Left ventricle myocardium inferior (tissue), 1 donor: ENCODE data around the gene POLDIP2. TPM values are rescaled to one million over a fixed set of nuclear protein-coding genes. Genes with fewer than 3 reads are reported as not detected.

Source experiments
- DNase-seq: peaks from one replicate; pipeline ENCODE4 v3.0.0-alpha.2; 2020
- H3K27ac ChIP-seq: fragments of 200-600 bp; replicated peaks from 2 replicates; pipeline ENCODE4 v1.8.0; 2021
- H3K27me3 ChIP-seq: fragments of 200-600 bp; 2 replicates; pipeline ENCODE4 v1.8.0; 2021; ENCODE audit warnings: low read depth
- H3K36me3 ChIP-seq: fragments of 200-600 bp; 2 replicates; pipeline ENCODE4 v1.8.0; 2021
- H3K4me1 ChIP-seq: fragments of 200-600 bp; 2 replicates; pipeline ENCODE4 v1.8.0; 2021
- H3K4me3 ChIP-seq: fragments of 200-600 bp; 2 replicates; pipeline ENCODE4 v1.8.0; 2021; ENCODE audit warnings: mild to moderate bottlenecking, moderate library complexity
- H3K9me3 ChIP-seq: fragments of 200-600 bp; replicated peaks from 2 replicates; pipeline ENCODE4 v1.8.0; 2021
- intact Hi-C: fragments of 100-400 bp; cut with micrococcal nuclease; formaldehyde crosslinking; loops from one replicate; pipeline ENCODE4 v1.11.0; 2022
- total RNA-seq: library from RNA; stranded (reverse); fragmentation: NEBNext Ultra II Directional; extraction: Animal tissue kit (Norgen Biotek cat#: 25700); gene quantifications from one replicate; pipeline ENCODE4 v1.2.1, GENCODE V29; 2021
- TF ChIP-seq, protein P1 (sequence below): fragments of 200-600 bp; IDR thresholded peaks from 2 replicates; pipeline ENCODE4 v1.8.0; 2021; ENCODE audit warnings: antibody characterized with exemption, mild to moderate bottlenecking, borderline replicate concordance
- donor health status: DM: no; HTN: yes; CAD: no; lungs with severe emphysema.

Gene POLDIP2
- total RNA-seq, 1 donor from 2014 or later = 154 TPM

DNA sequence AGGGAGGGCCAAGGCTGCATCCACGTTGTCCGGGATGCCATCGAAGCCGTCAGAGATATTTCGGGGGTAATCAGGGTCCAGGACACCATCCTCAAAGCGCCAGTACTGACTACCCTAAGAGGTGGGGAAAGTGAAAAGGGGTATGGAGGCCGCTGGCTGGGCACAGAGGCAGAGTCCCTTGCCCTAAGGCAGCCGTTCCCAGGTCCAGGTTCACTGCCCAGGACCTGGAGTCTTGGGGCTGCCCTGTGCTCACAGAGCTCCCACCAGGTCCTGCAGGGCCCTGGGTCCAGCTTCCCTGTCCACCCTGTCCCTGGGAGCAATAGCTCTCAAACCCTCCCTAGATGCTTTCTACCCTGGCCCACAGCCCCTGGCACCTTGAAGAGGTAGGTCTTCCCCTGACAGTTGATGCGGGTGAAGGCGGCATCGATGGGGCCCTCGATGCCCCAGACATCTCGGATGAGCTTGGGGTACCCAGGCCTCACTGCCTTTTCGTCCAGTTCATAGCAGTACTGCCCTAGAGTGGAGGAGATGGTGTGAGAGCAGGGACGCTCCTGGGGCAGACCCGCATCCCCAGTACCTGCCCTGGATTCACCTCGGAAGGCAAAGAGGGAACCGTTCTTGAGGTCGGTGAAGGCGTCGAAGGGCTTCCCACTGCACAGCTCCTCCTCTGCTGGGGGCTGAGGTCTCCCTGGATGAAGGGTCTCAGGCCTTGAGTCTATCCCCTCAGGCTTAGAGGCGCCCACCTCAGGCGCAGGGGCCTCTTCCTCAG is 11.8 kb upstream of the POLDIP2 start:
- H3K4me3 ChIP-seq = no peak overlapping the region
- peak overlapping the region; percentile 76 for H3K27ac ChIP-seq
- intact Hi-C loops = no loop called here
- H3K4me1 ChIP-seq = peaks cover 37% of the 10 kb centered on the region
- no peaks in the 10 kb centered on the region for H3K9me3 ChIP-seq
- TF ChIP-seq, protein P1, sequence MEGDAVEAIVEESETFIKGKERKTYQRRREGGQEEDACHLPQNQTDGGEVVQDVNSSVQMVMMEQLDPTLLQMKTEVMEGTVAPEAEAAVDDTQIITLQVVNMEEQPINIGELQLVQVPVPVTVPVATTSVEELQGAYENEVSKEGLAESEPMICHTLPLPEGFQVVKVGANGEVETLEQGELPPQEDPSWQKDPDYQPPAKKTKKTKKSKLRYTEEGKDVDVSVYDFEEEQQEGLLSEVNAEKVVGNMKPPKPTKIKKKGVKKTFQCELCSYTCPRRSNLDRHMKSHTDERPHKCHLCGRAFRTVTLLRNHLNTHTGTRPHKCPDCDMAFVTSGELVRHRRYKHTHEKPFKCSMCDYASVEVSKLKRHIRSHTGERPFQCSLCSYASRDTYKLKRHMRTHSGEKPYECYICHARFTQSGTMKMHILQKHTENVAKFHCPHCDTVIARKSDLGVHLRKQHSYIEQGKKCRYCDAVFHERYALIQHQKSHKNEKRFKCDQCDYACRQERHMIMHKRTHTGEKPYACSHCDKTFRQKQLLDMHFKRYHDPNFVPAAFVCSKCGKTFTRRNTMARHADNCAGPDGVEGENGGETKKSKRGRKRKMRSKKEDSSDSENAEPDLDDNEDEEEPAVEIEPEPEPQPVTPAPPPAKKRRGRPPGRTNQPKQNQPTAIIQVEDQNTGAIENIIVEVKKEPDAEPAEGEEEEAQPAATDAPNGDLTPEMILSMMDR = no peak
- no peaks in the 10 kb centered on the region for H3K27me3 ChIP-seq
- H3K36me3 ChIP-seq = peaks cover under 1% of the 10 kb centered on the region
- DNase-seq = no peak

DNA sequence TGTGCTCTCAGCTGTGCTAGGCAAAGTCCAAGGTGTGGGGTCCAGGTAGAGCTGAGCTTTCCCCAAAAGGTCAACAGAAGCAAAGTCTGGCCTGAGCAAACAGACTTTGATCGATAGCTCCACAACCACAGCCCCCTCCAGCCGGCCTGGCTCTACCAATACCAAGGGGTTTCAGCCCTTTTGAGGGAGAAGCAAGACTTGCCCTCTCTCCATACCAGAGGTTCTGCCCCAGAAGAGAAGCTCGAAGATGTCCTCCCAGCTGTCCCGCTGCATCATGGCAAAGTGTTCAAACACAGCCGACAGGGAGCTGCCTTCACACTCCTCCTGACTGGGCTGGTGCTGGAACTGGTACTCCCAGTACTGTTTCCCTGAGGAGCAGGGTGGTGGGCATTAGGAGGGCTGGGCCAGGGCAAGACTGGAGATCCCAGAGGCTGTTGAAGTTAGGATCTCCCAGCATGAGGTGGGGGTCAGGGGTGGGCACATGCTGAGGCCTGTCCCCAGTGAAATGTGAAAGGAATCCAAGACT is 11.0 kb upstream of the POLDIP2 start:
- H3K9me3 ChIP-seq = no peaks in the 10 kb centered on the region
- peaks cover 37% of the 10 kb centered on the region for H3K4me1 ChIP-seq
- H3K4me3 ChIP-seq = no peak overlapping the region
- H3K27me3 ChIP-seq = no peaks in the 10 kb centered on the region
- no peak overlapping the region for H3K27ac ChIP-seq
- H3K36me3 ChIP-seq = peaks cover 8% of the 10 kb centered on the region
- TF ChIP-seq, protein P1 = no peak
- DNase-seq = no peak
- intact Hi-C loops = no loop called here

DNA sequence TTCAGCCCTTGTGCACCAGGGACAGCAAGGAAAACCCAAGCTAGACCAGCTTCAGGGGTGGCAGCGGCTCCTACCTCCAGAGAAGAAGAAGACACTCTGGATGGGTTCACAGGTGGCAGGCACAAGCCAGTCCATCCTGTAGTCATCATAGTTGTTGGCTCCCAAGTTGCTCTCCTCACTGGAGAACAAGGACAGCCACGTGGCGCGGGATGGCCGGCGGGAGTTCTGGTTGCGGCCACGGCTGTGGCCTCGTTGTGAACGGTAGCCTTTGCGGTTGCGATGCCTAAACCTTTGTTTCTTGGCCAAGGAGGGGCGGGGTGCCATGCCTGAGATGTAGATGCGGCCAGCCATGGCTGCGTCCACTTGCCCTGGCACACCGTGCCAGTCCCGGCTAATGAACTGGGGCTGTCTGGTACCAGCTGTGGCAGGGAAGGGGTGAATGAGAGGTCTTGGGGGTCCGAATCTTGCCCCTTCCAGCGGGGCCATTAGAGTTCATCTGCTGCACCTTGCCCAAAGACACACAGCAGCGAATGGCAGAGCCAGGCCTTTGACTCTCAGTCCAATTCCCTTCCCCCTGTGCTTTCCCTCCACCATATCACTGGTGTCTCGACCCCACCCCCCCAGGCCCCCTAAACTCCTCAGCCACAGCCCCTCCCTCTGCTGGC is 10.4 kb upstream of the POLDIP2 start:
- peaks cover 14% of the 10 kb centered on the region for H3K36me3 ChIP-seq
- no peaks in the 10 kb centered on the region for H3K27me3 ChIP-seq
- peaks cover 31% of the 10 kb centered on the region for H3K4me1 ChIP-seq
- intact Hi-C loops = no loop called here
- H3K27ac ChIP-seq = no peak overlapping the region
- TF ChIP-seq, protein P1 = no peak
- no peaks in the 10 kb centered on the region for H3K9me3 ChIP-seq
- no peak for DNase-seq
- no peak overlapping the region for H3K4me3 ChIP-seq

DNA sequence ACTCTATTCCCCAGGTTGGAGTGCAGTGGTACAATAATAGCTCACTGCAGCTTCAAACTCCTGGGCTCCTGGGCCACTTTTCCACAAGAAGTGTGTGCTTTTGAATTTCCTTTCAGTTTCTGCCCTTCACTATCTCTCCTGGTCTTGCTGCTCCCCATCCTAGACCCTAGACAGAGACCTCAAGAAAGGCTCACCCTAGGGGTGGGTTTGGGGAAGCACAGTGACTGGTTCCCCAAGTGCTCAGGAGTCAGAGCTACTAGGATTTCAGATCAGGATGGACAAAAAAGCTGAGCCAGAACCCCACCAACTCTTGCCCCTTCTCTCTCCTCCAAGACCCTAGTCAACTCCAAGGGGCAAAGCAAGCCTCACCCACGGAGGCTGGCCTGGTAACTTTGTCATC is 9.3 kb upstream of the POLDIP2 start:
- DNase-seq = no peak
- no peaks in the 10 kb centered on the region for H3K27me3 ChIP-seq
- no peak overlapping the region for H3K4me3 ChIP-seq
- peaks cover 25% of the 10 kb centered on the region for H3K36me3 ChIP-seq
- intact Hi-C loops = no loop called here
- TF ChIP-seq, protein P1 = no peak
- H3K27ac ChIP-seq = no peak overlapping the region
- H3K9me3 ChIP-seq = no peaks in the 10 kb centered on the region
- peaks cover 20% of the 10 kb centered on the region for H3K4me1 ChIP-seq

DNA sequence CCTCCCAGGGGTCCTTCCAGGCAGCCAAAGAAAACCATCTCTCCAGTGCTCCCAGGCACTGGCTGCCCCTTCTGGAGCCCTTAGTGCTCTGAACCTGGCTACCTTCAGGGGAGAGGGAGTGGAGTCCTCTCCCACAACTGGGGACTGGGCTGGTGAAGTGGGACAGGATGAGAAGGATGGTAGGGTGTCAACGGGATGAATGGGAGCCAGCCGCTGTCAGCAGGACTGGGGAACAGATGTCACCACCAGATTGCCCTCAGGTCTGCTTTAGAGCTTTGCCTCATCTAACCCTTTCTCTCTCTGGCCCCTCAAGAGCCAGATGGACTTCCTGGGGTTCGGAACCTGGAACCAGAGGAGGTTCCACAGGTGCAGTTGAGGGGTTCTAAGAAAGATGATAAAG is 8.2 kb upstream of the POLDIP2 start:
- Histone ChIP-seq H3K4me3 (no peak overlapping the region), H3K27ac (no peak overlapping the region), H3K9me3 (no peaks in the 10 kb centered on the region), H3K4me1 (peaks cover 8% of the 10 kb centered on the region), H3K36me3 (peaks cover 36% of the 10 kb centered on the region), H3K27me3 (no peaks in the 10 kb centered on the region)
- no peak for DNase-seq
- TF ChIP-seq, protein P1 = no peak
- intact Hi-C loops = no loop called here
